Fibroblast of the conjunctiva (primary cell): Measurements from ENCODE around the gene IP6K1.
A peak's percentile ranks its signal among the peaks of the same experiment; 100 is the strongest.
"Not testable (repeated sequence)": the region's sequence is repeated elsewhere in the genome, so short reads cannot be mapped to it uniquely, and the experiment has no call there.

Source experiments
- DNase-seq: peaks from one replicate; pipeline ENCODE4 v3.0.0-alpha.2; 2010; ENCODE audit warnings: low read depth

IP6K1 gene

GRCh38 chr3:49786357-49787181 is at the start of gene IP6K1:
Gene IP6K1 (minus strand): TSS chr3:49786542. CDS start chr3:49748040, 38,502 bp downstream.
- peak; percentile 100 for DNase-seq

- DNase-seq, result no peak
Observed at GRCh38 chr3:49831341-49831740, 45.0 kb upstream of the IP6K1 start.

- no peak for DNase-seq
Observed at GRCh38 chr3:49826016-49826415, 39.7 kb upstream of the IP6K1 start.

- DNase-seq, result not testable (repeated sequence)
Observed at GRCh38 chr3:49823131-49823530, 36.8 kb upstream of the IP6K1 start.

GRCh38 chr3:49813497-49814174 is 27.3 kb upstream of the IP6K1 start, which contains the start of gene UBA7:
Gene UBA7 (minus strand): TSS chr3:49813953. CDS start chr3:49813787, 166 bp downstream.
- peak; percentile 65 for DNase-seq

- no peak for DNase-seq
Observed at GRCh38 chr3:49812916-49813496, 26.7 kb upstream of the IP6K1 start.

- no peak for DNase-seq
Observed at GRCh38 chr3:49807431-49808114, 21.2 kb upstream of the IP6K1 start.

GRCh38 chr3:49806850-49807249 is 20.5 kb upstream of the IP6K1 start:
- no peak for DNase-seq

GRCh38 chr3:49805897-49806701 is 19.8 kb upstream of the IP6K1 start:
- no peak for DNase-seq

- peak; percentile 96 for DNase-seq
Observed at GRCh38 chr3:49805367-49805782, 19.0 kb upstream of the IP6K1 start.

- no peak for DNase-seq
Observed at GRCh38 chr3:49804141-49805041, 18.0 kb upstream of the IP6K1 start.

- no peak for DNase-seq
Observed at GRCh38 chr3:49803465-49804140, 17.3 kb upstream of the IP6K1 start.

- DNase-seq, result peak; percentile 71
Observed at GRCh38 chr3:49802719-49803464, 16.6 kb upstream of the IP6K1 start, which contains the start of gene INKA1. Gene INKA1 (plus strand): TSS chr3:49803261. CDS start chr3:49803393, 132 bp downstream.

GRCh38 chr3:49801160-49801559 is 14.8 kb upstream of the IP6K1 start:
- DNase-seq, result no peak

- peak; percentile 82 for DNase-seq
Observed at GRCh38 chr3:49799761-49800160, 13.4 kb upstream of the IP6K1 start, which contains the start of gene CDHR4. Gene CDHR4 (minus strand): TSS chr3:49799873. CDS start chr3:49799812, 61 bp downstream.

- no peak for DNase-seq
Observed at GRCh38 chr3:49799105-49799504, 12.8 kb upstream of the IP6K1 start.

GRCh38 chr3:49794926-49795905 is 8.9 kb upstream of the IP6K1 start:
- DNase-seq, result no peak

- no peak for DNase-seq
Observed at GRCh38 chr3:49794431-49794830, 8.1 kb upstream of the IP6K1 start.
